Omental fat pad (tissue), 4 donors: ENCODE measurements around the gene MIGA1. TPM values are rescaled to one million over a fixed set of nuclear protein-coding genes. Genes with fewer than 3 reads are reported as not detected.
"Not testable (repeated sequence)": the region's sequence is repeated elsewhere in the genome, so short reads cannot be mapped to it uniquely, and the experiment has no call there.

Experiments used
- ATAC-seq: fragments of 150-250 bp; one replicate; pipeline ENCODE4 v1.9.1; 2016; ENCODE audit warnings: mild to moderate bottlenecking, moderate library complexity; ENCODE audit not compliant: low FRiP score
- DNase-seq: peaks from one replicate; pipeline ENCODE4 v3.0.0-alpha.2; 2019; ENCODE audit warnings: low spot score
- total RNA-seq, 4 donors: library from RNA; depleted of rRNA; stranded (reverse); fragments of >200 nt; gene quantifications; one replicate each; pipeline ENCODE4 v1.1.0, GENCODE V29; 2016
- TF ChIP-seq, protein P1 (sequence below), 3 donors: fragments of 450-650 bp; IDR thresholded peaks; one replicate each; pipeline ENCODE4 v1.5.1; 2016 to 2017; ENCODE audit warnings: antibody characterized with exemption in 3 of 3, mild to moderate bottlenecking in 3 of 3, moderate library complexity in 2 of 3

Gene MIGA1
- total RNA-seq, 4 donors from 2014 or later: 11.9 to 19.7 (median 14.7) TPM

GRCh38 chr1:77910116-77910515 lies 130.7 kb downstream of the MIGA1 start:
- TF ChIP-seq, protein P1, sequence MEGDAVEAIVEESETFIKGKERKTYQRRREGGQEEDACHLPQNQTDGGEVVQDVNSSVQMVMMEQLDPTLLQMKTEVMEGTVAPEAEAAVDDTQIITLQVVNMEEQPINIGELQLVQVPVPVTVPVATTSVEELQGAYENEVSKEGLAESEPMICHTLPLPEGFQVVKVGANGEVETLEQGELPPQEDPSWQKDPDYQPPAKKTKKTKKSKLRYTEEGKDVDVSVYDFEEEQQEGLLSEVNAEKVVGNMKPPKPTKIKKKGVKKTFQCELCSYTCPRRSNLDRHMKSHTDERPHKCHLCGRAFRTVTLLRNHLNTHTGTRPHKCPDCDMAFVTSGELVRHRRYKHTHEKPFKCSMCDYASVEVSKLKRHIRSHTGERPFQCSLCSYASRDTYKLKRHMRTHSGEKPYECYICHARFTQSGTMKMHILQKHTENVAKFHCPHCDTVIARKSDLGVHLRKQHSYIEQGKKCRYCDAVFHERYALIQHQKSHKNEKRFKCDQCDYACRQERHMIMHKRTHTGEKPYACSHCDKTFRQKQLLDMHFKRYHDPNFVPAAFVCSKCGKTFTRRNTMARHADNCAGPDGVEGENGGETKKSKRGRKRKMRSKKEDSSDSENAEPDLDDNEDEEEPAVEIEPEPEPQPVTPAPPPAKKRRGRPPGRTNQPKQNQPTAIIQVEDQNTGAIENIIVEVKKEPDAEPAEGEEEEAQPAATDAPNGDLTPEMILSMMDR (IDR thresholded peaks at IDR 0.05): no peak
- DNase-seq (no peak), ATAC-seq (no peak)

DNA sequence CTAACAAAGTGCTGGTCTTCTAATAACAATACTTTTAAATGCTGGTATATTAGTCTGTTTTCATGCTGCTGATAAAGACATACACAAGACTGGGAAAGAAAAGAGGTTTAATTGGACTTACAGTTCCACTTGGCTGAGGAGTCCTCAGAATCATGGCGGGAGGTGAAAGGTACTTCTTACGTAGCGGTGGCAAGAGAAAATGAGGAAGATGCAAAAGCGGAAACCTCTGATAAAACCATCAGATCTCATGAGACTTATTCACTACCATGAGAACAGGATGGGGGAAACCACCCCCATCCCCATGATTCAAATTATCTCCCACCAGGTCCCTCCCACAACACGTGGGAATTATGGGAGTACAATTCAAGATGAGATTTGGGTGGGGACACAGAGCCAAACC lies 139.5 kb downstream of the MIGA1 start:
- not testable (repeated sequence) for ATAC-seq, DNase-seq

DNA sequence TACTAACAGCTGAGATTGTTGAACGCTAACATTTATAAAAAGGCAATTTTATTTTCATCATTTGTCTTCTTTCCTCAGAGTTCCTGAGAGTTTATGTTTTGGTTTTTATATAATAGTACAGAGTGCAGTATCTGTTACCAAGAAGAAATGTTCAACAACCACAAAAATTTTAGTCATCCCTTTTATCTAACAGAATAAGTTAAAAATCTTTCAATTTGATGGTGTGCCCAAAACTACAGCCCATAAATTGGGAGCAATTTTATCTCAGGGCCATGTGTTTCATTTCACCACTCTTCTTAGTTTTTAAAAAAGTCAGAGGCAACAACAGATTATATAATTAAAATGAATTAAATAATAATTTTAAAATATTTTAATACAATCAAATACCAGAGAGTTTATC lies 146.1 kb downstream of the MIGA1 start:
- DNase-seq (no peak), ATAC-seq (no peak)
- TF ChIP-seq, protein P1 (IDR thresholded peaks at IDR 0.05): no peak

DNA sequence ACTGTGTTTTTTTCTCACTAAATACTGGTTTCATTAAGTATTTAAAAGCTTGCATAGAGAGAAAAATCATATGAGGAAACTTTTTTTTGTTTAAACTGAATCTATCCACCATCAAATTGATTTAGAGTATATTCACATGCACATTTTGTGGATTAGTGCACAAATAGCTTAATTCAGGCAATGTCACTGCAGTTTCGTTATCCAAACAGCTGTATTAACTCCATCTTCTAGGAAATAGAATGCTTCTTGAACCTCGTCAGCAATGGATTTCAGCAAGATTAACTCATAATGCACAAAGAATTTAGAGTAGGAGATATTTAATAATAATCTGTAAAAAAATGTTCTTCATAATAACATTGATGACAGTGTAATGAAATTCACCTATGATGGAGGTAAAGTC lies 146.5 kb downstream of the MIGA1 start:
- no peak for ATAC-seq
- TF ChIP-seq, protein P1 (IDR thresholded peaks at IDR 0.05): no peak
- no peak for DNase-seq

- DNase-seq: no peak
- ATAC-seq: no peak
- TF ChIP-seq, protein P1 (IDR thresholded peaks at IDR 0.05): no peak
Measured at GRCh38 chr1:77926561-77927357, 147.3 kb downstream of the MIGA1 start.

GRCh38 chr1:77927414-77927813 lies 148.0 kb downstream of the MIGA1 start:
- ATAC-seq (no peak), DNase-seq (no peak)
- TF ChIP-seq, protein P1 (IDR thresholded peaks at IDR 0.05): no peak

Other genes starting within 250 kb of the MIGA1 start
- 10 to 100 TPM; 41.2 to 78.7 (median 53.2) TPM for gene ZZZ3, start 97.0 kb upstream of the MIGA1 start, total RNA-seq
- 100 to 1,000 TPM in 2 of 4 donors, 10 to 100 TPM in 2; 63.8 to 146 (median 98.3) TPM for gene USP33, start 19.8 kb upstream of the MIGA1 start, total RNA-seq
- gene NEXN, start 109.0 kb downstream of the MIGA1 start, total RNA-seq: 10 to 100 TPM; 14.7 to 30.9 (median 19.0) TPM
- 100 to 1,000 TPM in 2 of 4 donors, 10 to 100 TPM in 2; 70.2 to 152 (median 94.4) TPM for gene FUBP1, start 199.4 kb downstream of the MIGA1 start, total RNA-seq
- 10 to 100 TPM; 32.1 to 50.4 (median 41.0) TPM for gene DNAJB4, start 225.3 kb downstream of the MIGA1 start, total RNA-seq